HCT116 (cell line): ENCODE measurements around the gene SYNE1.

Experiments used
- EZH2phosphoT487 ChIP-seq: fragments of 200-600 bp; IDR thresholded peaks from 2 replicates; pipeline ENCODE4 v1.6.1; 2018; ENCODE audit warnings: antibody characterized with exemption, borderline replicate concordance
- TF ChIP-seq, protein P1 (sequence below), 3 experiments: fragments of 200-600 bp in 1 of 3; sonication (generic) in 1 of 3; IDR thresholded peaks in 2 of 3; conservative IDR thresholded peaks in 1 of 3; 2 replicates each; pipeline ENCODE4 v1.5.1; 2012 to 2017; ENCODE audit warnings: low read depth in 2 of 3, low read length in 2 of 3, antibody characterized with exemption in 1 of 3, borderline replicate concordance in 1 of 3, control low read depth in 1 of 3, mild to moderate bottlenecking in 1 of 3, mixed read lengths in 1 of 3, mixed run types in 1 of 3, moderate library complexity in 1 of 3; ENCODE audit not compliant: insufficient read depth in 1 of 3

DNA sequence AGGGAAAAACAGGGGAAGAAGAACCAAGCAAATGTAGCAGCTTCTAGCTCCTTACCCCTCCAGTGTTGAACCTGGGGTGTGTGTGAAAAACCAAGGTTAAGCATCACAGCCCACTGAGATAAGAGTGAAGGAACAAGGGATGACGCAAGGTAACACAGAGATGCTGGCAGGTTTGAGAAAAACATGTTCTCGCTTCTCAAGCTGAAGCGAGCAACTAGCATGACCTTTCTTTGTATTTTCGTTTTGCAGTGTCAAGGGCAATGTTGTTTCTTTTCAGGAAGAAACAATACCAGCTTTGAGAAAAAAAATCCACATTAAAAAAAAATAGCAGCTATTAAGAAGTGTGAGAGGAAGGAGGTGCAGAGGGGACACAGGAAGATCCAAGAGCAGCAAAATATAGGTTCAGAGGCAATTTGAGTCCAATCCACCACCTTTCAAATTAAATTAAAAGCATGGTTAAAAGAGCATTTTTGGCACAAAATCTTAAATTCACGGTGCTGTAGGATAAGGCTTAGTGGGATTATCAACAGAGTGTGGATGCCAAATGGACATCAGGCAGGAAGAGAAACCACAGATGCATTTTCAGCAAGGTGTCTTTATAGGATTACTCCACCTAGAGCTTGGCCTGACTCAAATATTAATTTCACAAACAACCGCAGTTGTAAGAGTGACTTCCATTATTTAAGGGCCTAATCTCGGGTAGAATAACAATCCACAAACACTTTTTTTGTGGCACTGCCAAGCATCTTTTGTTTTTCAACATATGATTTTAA, 70.9 kb downstream of the SYNE1 start:
- TF ChIP-seq, protein P1, sequence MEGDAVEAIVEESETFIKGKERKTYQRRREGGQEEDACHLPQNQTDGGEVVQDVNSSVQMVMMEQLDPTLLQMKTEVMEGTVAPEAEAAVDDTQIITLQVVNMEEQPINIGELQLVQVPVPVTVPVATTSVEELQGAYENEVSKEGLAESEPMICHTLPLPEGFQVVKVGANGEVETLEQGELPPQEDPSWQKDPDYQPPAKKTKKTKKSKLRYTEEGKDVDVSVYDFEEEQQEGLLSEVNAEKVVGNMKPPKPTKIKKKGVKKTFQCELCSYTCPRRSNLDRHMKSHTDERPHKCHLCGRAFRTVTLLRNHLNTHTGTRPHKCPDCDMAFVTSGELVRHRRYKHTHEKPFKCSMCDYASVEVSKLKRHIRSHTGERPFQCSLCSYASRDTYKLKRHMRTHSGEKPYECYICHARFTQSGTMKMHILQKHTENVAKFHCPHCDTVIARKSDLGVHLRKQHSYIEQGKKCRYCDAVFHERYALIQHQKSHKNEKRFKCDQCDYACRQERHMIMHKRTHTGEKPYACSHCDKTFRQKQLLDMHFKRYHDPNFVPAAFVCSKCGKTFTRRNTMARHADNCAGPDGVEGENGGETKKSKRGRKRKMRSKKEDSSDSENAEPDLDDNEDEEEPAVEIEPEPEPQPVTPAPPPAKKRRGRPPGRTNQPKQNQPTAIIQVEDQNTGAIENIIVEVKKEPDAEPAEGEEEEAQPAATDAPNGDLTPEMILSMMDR (IDR thresholded peaks at IDR 0.05 in 2 of 3, conservative IDR thresholded peaks at IDR 0.05 in 1 of 3; ENCODE audit: borderline replicate concordance in 1 of 3, insufficient read depth in 1 of 3, low read depth in 2 of 3, low read length in 2 of 3): no peak
- TF ChIP-seq EZH2phosphoT487: no peak
